Measurements from ENCODE around the gene GPRIN3.

GPRIN3 gene

GRCh38 chr4:89226665-89227574, 80.7 kb downstream of the GPRIN3 start:
- Histone ChIP-seq H3K4me2 (ENCODE audit: low read depth, low read length, poor library complexity, severe bottlenecking) (no peak overlapping the region), H3K4me1 (ENCODE audit: insufficient read depth, low read length, poor library complexity, severe bottlenecking) (peaks cover 4% of the 10 kb centered on the region), H3K9me3 (ENCODE audit: insufficient read depth, low read depth, low read length) (no peaks in the 10 kb centered on the region; the same call in 1 of the 2 replicates), H3K36me3 (ENCODE audit: insufficient read depth, low read length) (no peaks in the 10 kb centered on the region), H2AFZ (ENCODE audit: low read length) (peak overlapping the region; percentile 92), H3K27me3 (ENCODE audit: insufficient read depth, low read length, poor library complexity, severe bottlenecking) (no peaks in the 10 kb centered on the region), H3F3A (ENCODE audit: low read depth) (no peaks in the 10 kb centered on the region), H3K9ac (ENCODE audit: low read depth, low read length, poor library complexity, severe bottlenecking) (no peak overlapping the region), H3K9me2 (replicated peaks; ENCODE audit: low read depth, low read length) (no peaks in the 10 kb centered on the region), H3K4me3 (ENCODE audit: low read length, poor library complexity, severe bottlenecking) (no peak overlapping the region), H3K79me2 (ENCODE audit: insufficient read depth, low read length) (no peaks in the 10 kb centered on the region), H4K20me1 (ENCODE audit: insufficient read depth, low read length, poor library complexity, severe bottlenecking) (no peaks in the 10 kb centered on the region)
- TF ChIP-seq EZH2phosphoT487 (IDR thresholded peaks at IDR 0.05; ENCODE audit: borderline replicate concordance) = no peak
- TF ChIP-seq, protein P1, sequence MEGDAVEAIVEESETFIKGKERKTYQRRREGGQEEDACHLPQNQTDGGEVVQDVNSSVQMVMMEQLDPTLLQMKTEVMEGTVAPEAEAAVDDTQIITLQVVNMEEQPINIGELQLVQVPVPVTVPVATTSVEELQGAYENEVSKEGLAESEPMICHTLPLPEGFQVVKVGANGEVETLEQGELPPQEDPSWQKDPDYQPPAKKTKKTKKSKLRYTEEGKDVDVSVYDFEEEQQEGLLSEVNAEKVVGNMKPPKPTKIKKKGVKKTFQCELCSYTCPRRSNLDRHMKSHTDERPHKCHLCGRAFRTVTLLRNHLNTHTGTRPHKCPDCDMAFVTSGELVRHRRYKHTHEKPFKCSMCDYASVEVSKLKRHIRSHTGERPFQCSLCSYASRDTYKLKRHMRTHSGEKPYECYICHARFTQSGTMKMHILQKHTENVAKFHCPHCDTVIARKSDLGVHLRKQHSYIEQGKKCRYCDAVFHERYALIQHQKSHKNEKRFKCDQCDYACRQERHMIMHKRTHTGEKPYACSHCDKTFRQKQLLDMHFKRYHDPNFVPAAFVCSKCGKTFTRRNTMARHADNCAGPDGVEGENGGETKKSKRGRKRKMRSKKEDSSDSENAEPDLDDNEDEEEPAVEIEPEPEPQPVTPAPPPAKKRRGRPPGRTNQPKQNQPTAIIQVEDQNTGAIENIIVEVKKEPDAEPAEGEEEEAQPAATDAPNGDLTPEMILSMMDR (conservative IDR thresholded peaks at IDR 0.05; ENCODE audit: low read length) = peak; percentile 85

- Histone ChIP-seq H3K4me1 (ENCODE audit: insufficient read depth, low read length, poor library complexity, severe bottlenecking) (peaks cover 5% of the 10 kb centered on the region), H3K36me3 (ENCODE audit: insufficient read depth, low read length) (no peaks in the 10 kb centered on the region), H3K9me3 (ENCODE audit: insufficient read depth, low read depth, low read length) (no peaks in the 10 kb centered on the region), H2AFZ (ENCODE audit: low read length) (no peak overlapping the region), H3K9me2 (replicated peaks; ENCODE audit: low read depth, low read length) (no peaks in the 10 kb centered on the region), H3K79me2 (ENCODE audit: insufficient read depth, low read length) (no peaks in the 10 kb centered on the region), H3K4me3 (ENCODE audit: low read length, poor library complexity, severe bottlenecking) (no peak overlapping the region), H3K9ac (ENCODE audit: low read depth, low read length, poor library complexity, severe bottlenecking) (no peak overlapping the region), H4K20me1 (ENCODE audit: insufficient read depth, low read length, poor library complexity, severe bottlenecking) (no peaks in the 10 kb centered on the region), H3K27me3 (ENCODE audit: insufficient read depth, low read length, poor library complexity, severe bottlenecking) (no peaks in the 10 kb centered on the region), H3F3A (ENCODE audit: low read depth) (no peaks in the 10 kb centered on the region), H3K4me2 (ENCODE audit: low read depth, low read length, poor library complexity, severe bottlenecking) (no peak overlapping the region)
- TF ChIP-seq, protein P1 (conservative IDR thresholded peaks at IDR 0.05; ENCODE audit: low read length) = no peak
- TF ChIP-seq EZH2phosphoT487 (IDR thresholded peaks at IDR 0.05; ENCODE audit: borderline replicate concordance) = no peak
These were observed 85.4 kb downstream of the GPRIN3 start for GRCh38 chr4:89222170-89222569.

DNA sequence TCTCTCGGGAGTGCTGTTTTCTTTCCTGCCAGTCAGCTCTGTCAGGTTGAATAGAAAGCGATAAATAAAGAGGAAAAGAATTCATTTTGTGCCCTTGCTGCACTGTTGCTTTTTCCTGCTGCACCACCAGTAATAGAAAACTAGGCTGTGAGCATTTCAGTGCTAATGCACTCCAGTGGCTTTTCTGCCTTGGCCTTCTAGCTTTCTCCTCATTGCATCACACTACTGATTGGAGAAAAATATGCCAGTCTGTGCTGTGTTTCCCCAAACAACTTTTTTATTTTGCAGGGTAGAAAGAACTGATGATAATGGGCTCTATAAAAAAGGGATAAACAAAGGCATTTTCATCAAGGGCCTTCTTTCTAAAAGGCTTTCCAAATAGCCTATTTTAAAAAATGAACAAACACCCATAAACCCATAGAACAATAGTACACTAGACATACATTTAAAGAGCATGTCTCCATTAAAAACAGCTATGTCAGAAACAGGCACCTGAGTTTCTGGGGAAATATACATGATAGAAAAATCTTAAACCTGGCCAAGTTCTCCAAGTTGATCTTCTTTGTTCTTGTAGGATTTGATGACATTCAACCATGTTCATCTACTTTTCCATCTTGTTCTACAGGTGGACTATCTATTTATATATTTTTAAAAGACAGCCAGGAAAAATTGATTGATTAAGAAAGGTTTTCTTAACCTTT, 86.3 kb downstream of the GPRIN3 start:
- Histone ChIP-seq H3K9me3 (ENCODE audit: insufficient read depth, low read depth, low read length) (no peaks in the 10 kb centered on the region), H3K4me3 (ENCODE audit: low read length, poor library complexity, severe bottlenecking) (no peak overlapping the region), H3K9ac (ENCODE audit: low read depth, low read length, poor library complexity, severe bottlenecking) (no peak overlapping the region), H3K79me2 (ENCODE audit: insufficient read depth, low read length) (no peaks in the 10 kb centered on the region), H3K9me2 (replicated peaks; ENCODE audit: low read depth, low read length) (no peaks in the 10 kb centered on the region), H3K27me3 (ENCODE audit: insufficient read depth, low read length, poor library complexity, severe bottlenecking) (no peaks in the 10 kb centered on the region), H4K20me1 (ENCODE audit: insufficient read depth, low read length, poor library complexity, severe bottlenecking) (no peaks in the 10 kb centered on the region), H3K4me2 (ENCODE audit: low read depth, low read length, poor library complexity, severe bottlenecking) (no peak overlapping the region), H3K36me3 (ENCODE audit: insufficient read depth, low read length) (no peaks in the 10 kb centered on the region), H3K4me1 (ENCODE audit: insufficient read depth, low read length, poor library complexity, severe bottlenecking) (peaks cover 5% of the 10 kb centered on the region), H2AFZ (ENCODE audit: low read length) (0 out of 2 replicates have a peak overlapping the region, but pooled peaks have one; percentile 17), H3F3A (ENCODE audit: low read depth) (no peaks in the 10 kb centered on the region)
- TF ChIP-seq EZH2phosphoT487 (IDR thresholded peaks at IDR 0.05; ENCODE audit: borderline replicate concordance) = no peak
- TF ChIP-seq, protein P1 (conservative IDR thresholded peaks at IDR 0.05; ENCODE audit: low read length) = no peak

Measured in Loucy (cell line).